Gastroesophageal sphincter (tissue), 3 donors: Measurements from ENCODE around the gene CTBP1.

Experiments
- POLR2AphosphoS5 ChIP-seq: sonication (generic); formaldehyde crosslinking; IDR thresholded peaks from one replicate; pipeline ENCODE4 v1.6.1; 2017; ENCODE audit warnings: antibody characterized with exemption
- TF ChIP-seq, protein P1 (sequence below), 4 experiments: fragments of 200-600 bp in 2 of 4; fragments of 450-650 bp in 2 of 4; sonication (generic) in 1 of 4; IDR thresholded peaks; one replicate each; pipeline ENCODE4 v1.5.1; 2017 to 2019; ENCODE audit warnings: antibody characterized with exemption in 4 of 4, mild to moderate bottlenecking in 2 of 4, moderate library complexity in 2 of 4

DNA sequence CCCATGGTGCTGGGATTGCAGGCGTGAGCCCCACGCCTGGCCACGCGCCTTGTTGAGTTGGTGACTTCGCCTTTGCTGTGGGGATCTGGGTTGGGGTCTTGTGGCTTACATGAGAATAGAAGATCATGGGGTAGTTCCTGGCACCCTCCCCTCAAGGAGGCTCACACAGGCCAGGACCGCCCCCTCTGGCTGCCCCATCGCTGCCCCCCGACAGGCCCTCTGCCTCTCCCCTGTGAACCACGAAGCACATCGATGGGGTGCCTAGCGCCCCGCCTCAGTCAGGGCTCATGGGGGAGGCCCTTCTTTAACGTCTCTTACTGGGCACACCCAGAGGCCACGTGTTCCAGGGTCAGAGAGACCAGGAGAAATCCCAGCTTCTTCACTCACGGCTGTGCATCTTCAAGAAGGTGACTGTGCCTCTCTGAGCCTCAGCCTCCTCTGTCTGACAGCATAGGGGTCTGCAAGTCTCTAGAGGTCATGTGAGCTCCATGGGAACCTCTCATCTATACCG lies 53.0 kb downstream of the CTBP1 start:
- no peak for TF ChIP-seq POLR2AphosphoS5
- TF ChIP-seq, protein P1, sequence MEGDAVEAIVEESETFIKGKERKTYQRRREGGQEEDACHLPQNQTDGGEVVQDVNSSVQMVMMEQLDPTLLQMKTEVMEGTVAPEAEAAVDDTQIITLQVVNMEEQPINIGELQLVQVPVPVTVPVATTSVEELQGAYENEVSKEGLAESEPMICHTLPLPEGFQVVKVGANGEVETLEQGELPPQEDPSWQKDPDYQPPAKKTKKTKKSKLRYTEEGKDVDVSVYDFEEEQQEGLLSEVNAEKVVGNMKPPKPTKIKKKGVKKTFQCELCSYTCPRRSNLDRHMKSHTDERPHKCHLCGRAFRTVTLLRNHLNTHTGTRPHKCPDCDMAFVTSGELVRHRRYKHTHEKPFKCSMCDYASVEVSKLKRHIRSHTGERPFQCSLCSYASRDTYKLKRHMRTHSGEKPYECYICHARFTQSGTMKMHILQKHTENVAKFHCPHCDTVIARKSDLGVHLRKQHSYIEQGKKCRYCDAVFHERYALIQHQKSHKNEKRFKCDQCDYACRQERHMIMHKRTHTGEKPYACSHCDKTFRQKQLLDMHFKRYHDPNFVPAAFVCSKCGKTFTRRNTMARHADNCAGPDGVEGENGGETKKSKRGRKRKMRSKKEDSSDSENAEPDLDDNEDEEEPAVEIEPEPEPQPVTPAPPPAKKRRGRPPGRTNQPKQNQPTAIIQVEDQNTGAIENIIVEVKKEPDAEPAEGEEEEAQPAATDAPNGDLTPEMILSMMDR (IDR thresholded peaks at IDR 0.05): no peak
